ENCODE results near the gene FGF19. TPM values are rescaled to one million over a fixed set of nuclear protein-coding genes. Genes with fewer than 3 reads are reported as not detected.

The FGF19 gene
- total and polyA plus RNA-seq, 9 of the 15 experiments (the other 6 are each of a cell fraction or from before 2014, with no cell fraction given) = 0.11 TPM; not detected in 8

GRCh38 chr11:69662806-69663205, 41.0 kb downstream of the FGF19 start:
- ATAC-seq (no peak), FAIRE-seq (no peak), DNase-seq (ENCODE audit: extremely low read depth in 1 of 4, low spot score in 3 of 4) (no peak)
- WGBS (ENCODE audit: insufficient coverage, low coverage, missing lambda C conversion rate) = 69% methylated on average over 9 of the region's 13 CpGs
- Histone ChIP-seq H3K9ac (ENCODE audit: insufficient read depth in 1 of 2, low read depth in 2 of 2, low read length in 2 of 2) (peak overlapping the region in 1 of 2 experiments; percentile 17; a peak in 1 of 4 replicates), H3K4me1 (replicated peaks in 1 of 2; ENCODE audit: control insufficient read depth in 2 of 2, insufficient read depth in 2 of 2, low read length in 2 of 2) (peaks cover 0 to 4% of the 10 kb centered on the region in 2 experiments; a peak in 2 of 5 replicates), H3K4me3 (no peak overlapping the region), H3K36me3 (ENCODE audit: control insufficient read depth, insufficient read depth, low read length) (peaks cover 32% of the 10 kb centered on the region; the same call in 2 of the 3 replicates), H3K4me2 (ENCODE audit: insufficient read depth, low read length) (no peak overlapping the region), H4K20me1 (replicated peaks; ENCODE audit: control insufficient read depth, insufficient read depth, low read length) (no peaks in the 10 kb centered on the region; the same call in 1 of the 2 replicates), H2AFZ (ENCODE audit: low read depth, low read length) (no peak overlapping the region), H3K9me3 (replicated peaks; ENCODE audit: control insufficient read depth, insufficient read depth, low read depth, low read length) (no peaks in the 10 kb centered on the region), H3K27ac (ENCODE audit: extremely low read depth, low read depth, low read length) (no peak overlapping the region), H3K9me1 (ENCODE audit: control insufficient read depth, insufficient read depth, low read length) (peaks cover 3% of the 10 kb centered on the region), H3K27me3 (ENCODE audit: control insufficient read depth in 2 of 2, insufficient read depth in 2 of 2, low read length in 2 of 2) (no peaks in the 10 kb centered on the region), H3K79me2 (ENCODE audit: control insufficient read depth, insufficient read depth, low read length) (no peaks in the 10 kb centered on the region)
- in situ Hi-C loops (cut with MboI) = loop anchor here (25.0 kb wide), 2 partner anchors 826 to 1026 kb away; partner anchors contain the start of gene CPT1A
- intact Hi-C loops (cut with micrococcal nuclease) = no loop called here
- ChIA-PET POLR2A (interaction anchor here (1.4 kb wide), 1 partner anchor 12 kb away, joined by 5 read pairs; the partner anchor contains the start of gene LTO1), CTCF (ENCODE audit: low intra/inter-chr PET ratio) (no interaction called here)
- BruUV-seq (replicated peaks) = no TSS peak
- TF ChIP-seq ZEB2 (IDR thresholded peaks at IDR 0.05) = no peak
- no peak for TF ChIP-seq JUNB (CRISPR knock-in tag; conservative IDR thresholded peaks at IDR 0.05)
- TF ChIP-seq CREB5 (CRISPR knock-in tag; IDR thresholded peaks at IDR 0.05) = no peak
- TF ChIP-seq HEY1 (CRISPR knock-in tag; IDR thresholded peaks at IDR 0.05; ENCODE audit: borderline replicate concordance) = no peak
- TF ChIP-seq VEZF1 (CRISPR knock-in tag; IDR thresholded peaks at IDR 0.05) = no peak
- no peak for TF ChIP-seq SLC30A9 (CRISPR knock-in tag; IDR thresholded peaks at IDR 0.05)
- no peak for TF ChIP-seq TCF3 (CRISPR knock-in tag; IDR thresholded peaks at IDR 0.05)
- no peak for TF ChIP-seq MTA1 (IDR thresholded peaks at IDR 0.05; ENCODE audit: borderline replicate concordance)
- no peak for TF ChIP-seq HDAC8 (tag; IDR thresholded peaks at IDR 0.05)
- TF ChIP-seq NR1H2 (CRISPR knock-in tag; IDR thresholded peaks at IDR 0.05) = no peak
- TF ChIP-seq PPARD (CRISPR knock-in tag; IDR thresholded peaks at IDR 0.05) = no peak
- no peak for TF ChIP-seq PKNOX1 (IDR thresholded peaks at IDR 0.05)
- TF ChIP-seq SREBF2 (CRISPR knock-in tag; IDR thresholded peaks at IDR 0.05) = no peak
- no peak for TF ChIP-seq HDAC6 (IDR thresholded peaks at IDR 0.05; ENCODE audit: low read depth, low read length)
- no peak for TF ChIP-seq SAFB (IDR thresholded peaks at IDR 0.05; ENCODE audit: borderline replicate concordance, low read depth, low read length)
